RCC 7860 (cell line): ENCODE data around the gene SMNDC1.

Experiments used
- DNase-seq: peaks from one replicate; pipeline ENCODE4 v3.0.0-alpha.2; 2015; ENCODE audit warnings: low spot score
- FAIRE-seq: peaks from 2 replicates; lab custom pipeline; 2012; peaks lifted over from hg19 to GRCh38; lab: Jason Lieb, UNC

SMNDC1 gene

DNA sequence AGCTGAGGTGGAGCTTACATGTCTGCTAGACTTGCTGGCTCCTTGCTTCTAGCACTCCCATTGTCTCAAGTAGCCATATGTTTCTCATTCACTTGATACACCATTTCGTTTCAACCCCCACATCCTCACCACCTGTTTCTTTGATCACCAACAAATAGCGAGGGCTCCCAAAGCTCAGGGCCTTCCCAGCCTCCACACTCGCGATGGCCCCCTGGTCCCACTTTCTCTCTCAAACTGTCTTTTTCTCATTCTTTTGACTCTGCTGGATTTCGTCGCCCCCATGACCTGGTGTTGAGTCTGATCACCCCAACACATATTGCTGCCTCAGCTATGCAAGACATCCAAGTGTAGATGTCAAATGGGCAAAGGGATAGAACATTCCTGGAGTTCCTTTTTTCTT lies 26.0 kb upstream of the SMNDC1 start:
- FAIRE-seq (no peak), DNase-seq (no peak)

DNA sequence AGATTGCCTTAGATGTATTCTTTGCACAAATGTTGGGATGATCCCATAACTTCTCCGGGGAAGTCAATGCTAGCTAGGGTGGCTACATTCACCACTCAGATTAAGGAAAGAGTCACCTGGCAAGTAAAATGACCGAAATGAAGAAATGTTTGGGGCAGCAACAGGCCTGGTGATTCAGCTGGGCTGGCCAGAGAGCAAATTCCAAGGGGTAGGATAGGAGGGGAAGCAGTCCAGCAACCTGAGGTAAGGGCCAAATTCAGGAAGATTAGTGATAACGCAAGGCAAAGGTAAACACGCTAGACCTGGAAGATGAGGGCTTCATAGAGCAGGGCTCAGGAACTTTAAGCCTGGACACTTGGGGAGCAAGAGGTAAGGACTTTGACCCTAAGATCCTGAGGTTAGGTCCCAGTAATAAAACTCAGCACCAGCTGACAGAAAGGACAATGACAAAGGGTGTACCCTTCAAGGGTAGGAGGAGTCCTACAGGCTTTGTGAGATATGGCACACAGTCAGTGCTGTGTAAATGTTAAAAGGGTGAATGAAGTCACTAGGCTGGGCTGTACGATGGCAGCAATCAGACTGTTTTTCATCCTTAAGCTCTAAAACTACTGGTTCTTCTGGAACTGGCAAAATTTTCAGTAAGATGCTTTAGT lies 22.7 kb upstream of the SMNDC1 start:
- FAIRE-seq: no peak

DNA sequence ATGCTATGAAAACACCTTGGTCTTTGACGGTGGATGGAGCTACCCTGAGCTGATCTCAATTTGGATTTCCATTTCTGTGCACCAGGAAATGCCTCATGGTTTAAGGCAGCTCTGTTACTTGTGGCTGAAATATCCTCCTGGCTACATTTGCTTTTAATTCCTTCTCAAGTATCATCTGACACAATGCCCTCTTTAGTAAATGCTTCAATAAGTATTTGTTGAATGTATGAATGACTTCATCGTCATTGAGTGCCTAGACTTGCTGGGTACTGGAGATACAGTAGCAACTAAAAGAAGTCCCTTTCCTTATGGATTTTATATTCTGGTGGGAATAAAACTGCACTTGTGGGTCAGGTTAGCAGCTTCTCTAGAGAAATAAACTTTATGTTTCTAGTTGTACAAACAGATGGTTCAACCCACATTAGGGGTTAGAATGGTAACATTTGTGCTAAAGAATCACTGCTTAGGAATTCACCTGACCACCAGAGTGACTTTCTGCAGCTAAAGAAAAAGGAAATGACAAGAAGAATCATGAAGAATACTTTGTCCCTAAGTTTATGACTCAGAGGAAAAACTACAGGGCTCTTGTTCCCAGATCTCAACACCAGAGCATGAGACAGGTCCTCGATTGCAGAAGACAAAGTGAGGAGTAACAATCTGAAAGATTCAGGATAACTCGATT lies 21.8 kb upstream of the SMNDC1 start:
- DNase-seq: peak; percentile 85
- peak; percentile 96 for FAIRE-seq

More for the DNA sequence above, 22.7 kb upstream of the SMNDC1 start:
- DNase-seq: no peak

DNA sequence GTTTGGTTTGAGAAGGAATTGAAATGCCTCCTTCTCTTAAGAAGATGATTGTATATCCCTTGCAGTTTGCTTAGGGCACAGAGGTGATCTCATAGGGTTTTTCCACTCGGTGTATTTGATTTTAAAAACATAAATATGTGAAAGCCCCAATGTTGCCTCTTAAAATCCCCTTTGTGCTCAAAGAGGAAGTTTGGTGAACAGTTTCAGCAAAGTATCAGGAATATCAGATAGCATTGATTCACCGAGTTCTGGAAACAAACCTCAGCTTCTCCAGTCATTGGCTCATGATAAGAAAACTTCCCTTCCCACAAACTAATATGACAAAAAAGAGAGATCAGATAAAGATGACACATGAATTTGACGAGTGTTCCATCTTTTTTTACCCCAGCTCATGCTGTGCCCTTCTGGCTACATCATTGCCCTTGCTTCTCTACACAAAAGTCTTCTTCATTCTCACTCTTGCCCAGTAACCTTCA lies 20.1 kb upstream of the SMNDC1 start:
- DNase-seq: peak; percentile 13
- no peak for FAIRE-seq

DNA sequence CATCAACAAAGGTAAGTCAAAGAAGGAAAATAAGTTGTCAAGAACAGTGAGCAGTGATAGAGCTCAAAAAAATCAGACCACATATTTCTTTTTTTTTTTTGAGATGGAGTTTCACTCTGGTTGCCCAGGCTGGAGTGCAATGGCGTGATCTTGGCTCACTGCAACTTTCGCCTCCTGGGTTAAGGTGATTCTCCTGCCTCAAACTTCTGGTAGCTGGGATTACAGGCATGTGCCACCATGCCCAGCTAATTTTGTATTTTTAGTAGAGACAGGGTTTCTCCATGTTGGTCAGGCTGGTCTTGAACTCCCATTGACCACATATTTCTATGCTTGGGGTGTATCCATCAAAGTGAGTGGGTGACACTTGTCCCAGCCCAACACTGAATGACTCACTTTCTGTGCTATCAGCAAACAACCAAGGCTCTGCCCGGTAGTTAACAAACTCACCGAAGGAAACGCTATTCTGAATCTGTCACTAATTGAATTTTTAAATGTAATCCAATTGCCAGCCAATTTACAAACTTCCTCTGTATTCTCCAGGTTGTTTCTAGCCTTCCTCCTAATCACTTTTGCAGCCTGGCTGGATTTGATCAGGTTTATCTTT lies 19.6 kb upstream of the SMNDC1 start:
- DNase-seq (peak; percentile 55), FAIRE-seq (no peak)

DNA sequence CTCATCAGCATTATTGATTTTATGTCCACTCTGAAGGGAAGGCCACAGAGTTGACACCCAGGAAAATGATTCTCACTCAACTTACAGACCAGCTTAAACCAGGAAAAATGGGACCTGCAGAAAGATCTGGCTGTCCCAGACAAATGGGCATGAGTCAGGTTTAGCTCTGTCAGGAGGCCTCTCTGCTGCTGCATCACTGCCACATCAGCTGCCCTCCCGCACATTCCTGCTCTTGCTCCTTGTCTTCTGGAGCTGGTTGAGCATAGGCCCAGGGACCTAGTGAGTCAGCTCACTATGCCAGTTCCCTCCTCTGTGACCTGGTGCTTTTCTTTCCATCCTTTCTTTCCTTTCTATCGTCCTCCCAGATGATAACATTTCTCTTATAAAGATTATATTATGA lies 18.8 kb upstream of the SMNDC1 start:
- DNase-seq (peak; percentile 95), FAIRE-seq (peak; percentile 94)

DNA sequence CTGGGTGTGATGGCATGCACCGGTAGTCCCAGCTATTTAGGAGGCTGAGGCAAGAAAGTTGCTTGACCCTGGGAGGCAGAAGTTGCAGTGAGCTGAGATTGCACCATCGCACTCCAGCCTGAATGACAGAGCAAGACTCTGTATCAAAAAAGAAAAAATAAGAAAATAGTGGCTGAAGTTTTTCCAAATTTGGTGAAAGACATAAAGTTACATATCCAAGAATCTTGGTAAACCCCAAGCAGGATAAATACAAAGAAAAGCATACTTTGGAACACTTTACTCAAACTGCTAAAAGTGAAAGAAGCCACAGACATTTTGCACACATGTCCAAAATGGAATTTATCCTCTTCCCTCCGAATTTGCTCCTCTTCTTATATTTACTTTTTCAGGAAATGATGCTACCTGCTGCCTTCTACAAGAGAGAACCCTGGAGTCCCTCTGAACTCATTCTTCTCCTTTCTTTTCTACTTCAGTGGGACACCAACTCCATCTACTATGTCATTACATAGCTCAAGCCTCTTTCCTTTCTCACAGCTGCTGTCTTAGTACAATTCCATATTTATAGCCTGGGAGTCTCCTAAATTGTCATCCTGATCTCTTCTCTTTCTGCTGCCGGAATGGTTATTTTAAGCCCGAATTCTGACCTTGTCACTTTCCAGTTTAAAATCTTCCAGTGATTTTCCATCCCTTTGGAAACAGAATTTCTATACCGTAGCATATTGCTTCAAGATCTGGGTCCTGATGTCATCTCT lies 17.3 kb upstream of the SMNDC1 start:
- DNase-seq (no peak), FAIRE-seq (no peak)

DNA sequence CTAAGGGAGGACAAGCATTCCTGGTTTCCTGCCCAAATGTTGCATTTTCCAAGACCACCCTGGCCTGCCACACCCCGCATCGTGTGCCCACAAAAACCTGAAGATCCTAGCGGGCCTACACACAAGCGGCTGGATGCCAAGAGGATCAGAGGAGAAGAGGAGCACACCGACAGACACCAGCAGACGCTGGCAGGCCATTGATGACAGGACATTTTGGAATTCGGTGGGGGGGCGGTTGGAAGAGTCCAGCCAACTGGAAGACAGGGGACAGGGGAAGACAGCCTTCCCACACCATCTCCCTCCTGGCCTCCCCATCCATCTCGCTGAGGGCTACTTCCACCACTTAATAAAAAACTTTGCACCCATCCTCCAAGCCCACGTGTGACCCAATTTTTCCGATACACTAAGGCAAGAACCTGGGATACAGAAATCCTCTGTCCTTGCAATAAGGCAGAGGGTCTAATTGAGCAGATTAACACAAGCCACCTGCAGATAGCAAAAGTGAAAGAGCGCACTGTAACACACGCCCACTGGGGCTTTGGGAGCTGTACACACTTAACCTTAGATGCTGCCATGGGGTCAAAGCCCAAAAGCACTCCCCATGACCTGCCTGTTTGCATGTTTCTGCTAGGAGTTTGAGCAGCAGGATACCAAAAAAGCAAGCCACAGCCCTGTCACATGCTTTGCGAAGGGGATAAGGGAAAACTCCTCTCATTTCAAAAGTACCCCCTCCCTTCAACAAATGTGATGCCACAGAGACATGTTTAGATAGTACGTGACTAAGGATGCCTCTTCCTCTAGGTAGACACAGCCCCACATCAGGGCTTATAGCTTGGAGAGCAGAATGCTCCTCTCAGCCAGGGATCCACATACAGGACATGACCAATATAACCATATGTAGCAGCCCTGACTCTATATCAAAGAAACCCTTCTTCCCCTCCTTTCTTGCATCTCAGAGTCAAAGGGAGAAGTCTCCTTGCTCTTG lies 13.4 kb upstream of the SMNDC1 start:
- FAIRE-seq (no peak), DNase-seq (no peak)

DNA sequence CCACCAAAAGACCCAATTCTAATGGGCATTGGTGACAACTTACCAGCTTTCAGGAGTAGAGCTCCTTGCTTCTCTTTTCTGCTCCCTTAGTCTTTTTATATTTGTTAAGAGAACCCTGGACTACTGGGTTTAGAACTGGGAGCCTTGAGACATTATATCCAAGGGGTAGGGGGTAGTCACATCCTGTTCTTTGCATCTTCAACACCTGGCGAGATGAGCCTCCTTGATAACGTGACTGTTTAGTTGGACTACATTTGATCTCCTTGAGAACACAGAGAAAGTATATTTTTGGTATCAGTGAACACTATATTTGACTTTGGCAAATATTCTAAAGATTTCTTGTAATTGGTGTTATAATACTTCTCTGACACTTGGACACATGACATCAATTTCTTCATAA lies 9.0 kb upstream of the SMNDC1 start:
- DNase-seq (no peak), FAIRE-seq (no peak)

DNA sequence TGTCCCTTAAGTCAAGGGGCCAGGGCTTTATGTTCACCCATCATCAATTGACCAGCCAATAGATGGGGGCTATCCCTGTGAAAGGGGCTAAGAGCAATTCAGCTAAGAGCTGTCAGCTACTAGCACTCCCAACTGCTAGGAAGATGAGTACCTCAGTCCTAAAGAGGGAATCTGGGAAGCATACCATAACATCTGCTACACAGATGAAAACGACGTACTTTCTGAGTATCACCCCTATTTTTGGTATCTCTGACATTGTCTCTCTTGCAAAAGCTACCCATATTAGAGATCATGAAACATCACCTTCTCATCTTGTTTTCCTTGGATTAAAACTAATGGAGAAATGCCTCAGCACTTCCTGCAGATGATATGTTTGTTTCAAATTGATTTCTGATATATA lies 7.5 kb upstream of the SMNDC1 start:
- DNase-seq (no peak), FAIRE-seq (no peak)

DNA sequence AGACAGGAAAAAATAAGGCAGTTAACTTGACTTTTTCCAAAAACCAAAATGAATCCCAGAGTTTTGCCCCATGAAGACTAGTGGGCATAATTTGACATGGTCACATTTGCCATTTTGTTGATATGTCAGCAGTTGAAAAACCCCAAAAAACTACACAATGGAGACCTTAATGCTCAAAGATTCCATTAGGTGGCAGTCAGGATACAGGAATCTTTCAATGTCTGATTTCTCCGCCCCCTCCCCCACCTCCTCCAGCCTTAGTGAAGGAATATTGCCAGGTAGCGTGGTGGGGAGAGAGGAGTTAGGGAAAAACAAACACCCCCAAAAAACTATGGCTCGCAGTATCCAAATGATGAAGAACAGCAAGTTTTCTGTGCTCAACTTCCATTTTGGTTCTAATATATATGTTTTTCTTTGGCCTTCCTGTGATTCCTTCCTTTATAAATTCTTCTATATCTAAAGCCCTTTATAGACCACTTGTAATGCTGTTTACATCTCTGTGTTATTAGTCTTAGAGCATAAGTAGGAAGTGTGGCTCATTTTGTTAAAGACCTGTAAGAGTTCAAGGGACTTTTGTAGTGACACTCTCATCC lies 6.7 kb upstream of the SMNDC1 start:
- FAIRE-seq (peak; percentile 55), DNase-seq (peak; percentile 51)

DNA sequence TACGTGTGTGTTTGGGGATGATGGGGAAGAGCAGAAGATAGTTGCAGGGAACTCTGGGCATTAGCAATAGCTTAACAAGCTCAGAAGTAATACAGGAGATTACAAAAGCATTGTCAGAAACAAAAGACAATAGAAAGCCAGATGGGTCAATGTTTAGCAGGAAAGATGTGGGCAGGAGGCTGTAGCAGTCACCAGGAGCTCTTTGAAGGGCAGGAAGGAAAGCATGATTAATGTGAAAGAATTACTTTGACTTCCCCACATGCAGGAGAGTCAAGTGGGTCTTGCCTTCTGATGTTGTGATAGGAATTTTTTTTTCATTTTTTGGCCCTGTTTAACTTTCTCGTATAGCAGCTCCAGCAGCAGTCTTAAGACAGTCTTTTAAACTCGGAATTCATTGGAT lies 6.0 kb upstream of the SMNDC1 start:
- DNase-seq (no peak), FAIRE-seq (no peak)

DNA sequence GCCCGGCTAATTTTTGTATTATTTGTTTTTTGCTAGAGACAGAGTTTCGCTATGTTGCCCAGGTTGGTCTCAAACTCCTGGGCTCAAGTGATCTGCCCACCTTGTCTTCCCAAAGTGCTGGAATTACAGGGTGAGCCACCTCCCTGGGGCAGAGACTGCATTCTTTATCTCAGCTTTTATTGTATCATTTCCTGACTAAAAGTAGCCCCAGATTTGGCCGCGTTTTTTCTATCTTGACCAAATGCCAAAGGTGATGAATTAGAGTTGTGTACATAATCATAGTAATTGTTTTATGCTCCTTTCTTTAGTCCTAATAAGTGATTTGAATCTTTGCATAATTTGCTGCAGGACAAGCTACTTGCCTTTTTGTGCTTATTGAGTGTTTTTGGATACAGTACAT lies 3.1 kb upstream of the SMNDC1 start:
- no peak for FAIRE-seq
- DNase-seq: no peak

DNA sequence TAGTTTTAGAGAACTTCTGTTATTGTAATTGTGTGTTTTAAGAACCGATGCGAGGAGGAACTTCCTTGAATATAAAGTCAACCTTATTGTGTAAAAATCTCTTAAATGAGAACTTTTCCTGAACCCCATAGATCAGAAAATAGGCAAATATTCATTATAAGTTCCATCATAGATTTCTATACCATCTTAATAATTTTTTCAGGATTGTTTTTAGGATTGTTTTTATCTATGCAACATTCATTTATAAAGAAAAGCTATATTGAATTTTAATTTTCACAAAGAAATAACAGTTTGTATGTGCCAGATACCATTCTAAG lies 1.7 kb upstream of the SMNDC1 start:
- DNase-seq (no peak), FAIRE-seq (no peak)

DNA sequence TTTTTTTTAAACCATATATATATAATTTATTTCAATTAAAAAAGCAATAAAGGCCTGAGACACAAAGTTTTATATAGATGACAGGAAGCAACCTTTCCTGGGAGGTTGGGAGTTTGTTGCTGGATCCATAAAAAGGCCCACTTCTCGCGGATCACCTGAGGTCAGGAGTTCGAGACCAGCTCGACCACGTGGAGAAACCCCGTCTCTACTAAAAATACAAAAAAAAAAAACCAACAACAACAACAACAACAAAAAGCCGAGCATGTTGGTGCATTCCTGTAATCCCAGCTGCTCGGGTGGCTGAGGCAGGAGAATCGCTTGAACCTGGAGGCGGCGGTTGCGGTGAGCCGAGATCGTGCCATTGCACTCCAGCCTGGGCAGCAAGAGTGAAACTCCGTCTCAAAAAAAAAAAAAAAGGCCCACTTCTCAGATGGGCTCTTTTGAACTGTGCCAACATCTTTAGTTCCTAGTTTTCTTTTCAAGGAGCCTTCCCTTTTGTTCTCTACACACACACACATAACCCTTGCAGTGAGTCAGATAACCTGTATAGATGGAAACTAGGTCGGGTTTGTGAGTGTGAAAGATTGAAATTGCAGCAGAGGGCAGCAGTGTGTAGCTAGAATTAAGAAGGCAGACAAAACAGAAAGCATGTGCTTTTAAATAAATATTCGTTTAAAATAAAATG lies 1.2 kb upstream of the SMNDC1 start:
- peak; percentile 84 for DNase-seq
- peak; percentile 86 for FAIRE-seq

DNA sequence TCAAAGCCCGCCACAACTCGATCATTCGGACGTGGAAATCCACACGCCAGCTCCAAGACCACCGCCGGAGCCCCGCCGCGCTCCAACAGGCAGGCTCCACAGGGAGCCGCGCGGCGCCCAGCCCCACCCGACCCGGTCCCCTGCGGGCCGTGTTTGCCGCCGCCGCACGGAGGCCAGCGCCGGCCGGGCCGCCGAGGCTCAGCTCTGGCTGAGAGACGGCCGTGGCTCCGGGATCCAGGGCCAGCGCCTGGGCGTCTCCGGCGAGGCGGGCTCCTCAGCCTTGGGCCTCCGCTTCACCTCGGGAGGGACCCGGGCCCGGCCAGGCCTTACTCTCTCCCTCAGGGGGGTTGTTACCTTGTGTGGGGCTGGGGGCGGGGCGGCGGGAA lies 333 bp downstream of the SMNDC1 start:
- DNase-seq (no peak), FAIRE-seq (no peak)

DNA sequence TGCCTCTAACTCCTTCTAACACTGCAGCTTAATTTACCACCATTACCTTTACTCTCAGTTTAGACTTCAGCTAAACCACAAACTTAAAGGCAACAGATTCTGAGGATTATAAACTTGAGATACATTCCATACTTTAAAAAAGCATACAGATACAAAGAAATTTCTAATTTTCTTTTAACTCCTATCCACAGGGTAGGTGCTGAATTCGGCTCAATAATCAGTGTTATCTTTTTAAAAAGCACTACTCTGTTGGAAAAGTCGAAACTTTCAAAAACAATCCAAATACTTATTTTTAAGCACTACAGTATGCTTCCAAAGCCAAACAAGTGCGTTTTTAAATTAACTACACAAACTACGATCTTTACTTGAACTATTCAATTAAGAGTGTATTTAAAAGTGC lies 1.0 kb downstream of the SMNDC1 start:
- DNase-seq: no peak
- FAIRE-seq: peak; percentile 4

DNA sequence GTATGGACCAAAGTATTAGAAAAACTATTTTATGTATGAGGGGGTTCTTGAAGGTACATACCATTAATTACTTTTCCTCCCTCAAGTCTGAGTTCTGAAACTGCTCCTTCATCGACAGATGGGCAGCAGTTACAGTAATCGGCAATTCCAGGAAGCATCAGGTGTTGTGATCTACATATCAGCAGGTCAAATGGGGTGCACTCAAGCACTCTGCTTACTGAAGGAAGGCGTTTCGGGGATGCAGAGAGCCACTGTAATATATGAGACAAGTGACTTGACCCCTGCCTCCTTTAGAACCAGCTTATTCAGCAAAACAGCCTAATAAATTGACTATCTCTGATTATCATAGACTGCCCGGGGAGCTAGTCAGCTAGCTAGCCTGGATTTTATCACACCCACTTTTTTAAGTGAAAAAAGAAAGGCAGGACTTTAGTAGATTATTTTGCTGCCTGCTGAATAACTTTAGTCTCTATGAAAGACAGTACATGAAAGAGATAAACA lies 4.2 kb downstream of the SMNDC1 start:
- DNase-seq (no peak), FAIRE-seq (no peak)

DNA sequence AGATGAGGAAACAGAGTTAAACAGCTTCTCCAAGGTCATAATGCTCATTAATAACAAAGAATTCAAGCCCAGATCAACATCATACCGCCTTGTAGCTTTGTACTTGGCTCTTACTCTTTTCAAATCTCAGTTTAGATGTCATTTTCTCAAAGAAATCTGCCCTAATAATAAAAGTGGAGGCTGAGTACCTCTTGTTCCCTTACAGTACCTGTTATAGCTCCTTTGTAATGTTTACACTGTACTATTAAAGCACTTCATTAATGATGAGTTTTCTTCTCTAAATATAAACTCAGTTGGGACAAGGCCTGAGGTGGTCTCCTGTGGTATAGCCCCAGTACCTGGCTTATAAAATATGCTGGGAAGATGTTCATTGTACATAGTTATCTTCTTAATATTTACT lies 7.8 kb downstream of the SMNDC1 start:
- no peak for FAIRE-seq
- DNase-seq: no peak
